GM19193 (cell line): ENCODE data around the gene ANKLE2.

Source experiments
- POLR2A ChIP-seq: IDR thresholded peaks from 4 replicates; pipeline ENCODE4 v1.6.1; 2011; ENCODE audit not compliant: insufficient read depth, insufficient read length; ENCODE audit errors: extremely low read depth

Gene ANKLE2

GRCh38 chr12:132781938-132782337 is 20.3 kb upstream of the ANKLE2 start:
- no peak for TF ChIP-seq POLR2A

- no peak for TF ChIP-seq POLR2A
These were observed 18.2 kb upstream of the ANKLE2 start for GRCh38 chr12:132779781-132780353.

- TF ChIP-seq POLR2A, result no peak
These were observed 16.0 kb upstream of the ANKLE2 start for GRCh38 chr12:132777614-132778013.

- no peak for TF ChIP-seq POLR2A
These were observed 15.4 kb upstream of the ANKLE2 start for GRCh38 chr12:132776816-132777568.

- TF ChIP-seq POLR2A, result no peak
These were observed 14.0 kb upstream of the ANKLE2 start for GRCh38 chr12:132775502-132776229.

- no peak for TF ChIP-seq POLR2A
These were observed 13.1 kb upstream of the ANKLE2 start for GRCh38 chr12:132774646-132775275.

GRCh38 chr12:132774159-132774558 is 12.5 kb upstream of the ANKLE2 start:
- no peak for TF ChIP-seq POLR2A

- no peak for TF ChIP-seq POLR2A
These were observed 11.7 kb upstream of the ANKLE2 start for GRCh38 chr12:132773077-132773955.

GRCh38 chr12:132772606-132773005 is 11.0 kb upstream of the ANKLE2 start:
- peak; percentile 20 for TF ChIP-seq POLR2A

- TF ChIP-seq POLR2A, result peak; percentile 53
These were observed 9.7 kb upstream of the ANKLE2 start for GRCh38 chr12:132771126-132771838.

- no peak for TF ChIP-seq POLR2A
These were observed 4.9 kb upstream of the ANKLE2 start for GRCh38 chr12:132766380-132767085.

- TF ChIP-seq POLR2A, result no peak
These were observed 3.7 kb upstream of the ANKLE2 start for GRCh38 chr12:132765361-132765760.

GRCh38 chr12:132764231-132764630 is 2.6 kb upstream of the ANKLE2 start:
- no peak for TF ChIP-seq POLR2A
